C4-2B (cell line): ENCODE measurements around the gene MFAP4.

ENCODE experiments used
- H3K27ac ChIP-seq: fragments of 450-650 bp; 2 replicates; pipeline ENCODE4 v1.5.1; 2017
- ZFX ChIP-seq: fragments of 450-650 bp; IDR thresholded peaks from 2 replicates; pipeline ENCODE4 v1.6.1; 2017
- TF ChIP-seq, protein P1 (sequence below): fragments of 450-650 bp; conservative IDR thresholded peaks from 2 replicates; pipeline ENCODE4 v1.5.1; 2017; ENCODE audit warnings: mild to moderate bottlenecking

Gene MFAP4

DNA sequence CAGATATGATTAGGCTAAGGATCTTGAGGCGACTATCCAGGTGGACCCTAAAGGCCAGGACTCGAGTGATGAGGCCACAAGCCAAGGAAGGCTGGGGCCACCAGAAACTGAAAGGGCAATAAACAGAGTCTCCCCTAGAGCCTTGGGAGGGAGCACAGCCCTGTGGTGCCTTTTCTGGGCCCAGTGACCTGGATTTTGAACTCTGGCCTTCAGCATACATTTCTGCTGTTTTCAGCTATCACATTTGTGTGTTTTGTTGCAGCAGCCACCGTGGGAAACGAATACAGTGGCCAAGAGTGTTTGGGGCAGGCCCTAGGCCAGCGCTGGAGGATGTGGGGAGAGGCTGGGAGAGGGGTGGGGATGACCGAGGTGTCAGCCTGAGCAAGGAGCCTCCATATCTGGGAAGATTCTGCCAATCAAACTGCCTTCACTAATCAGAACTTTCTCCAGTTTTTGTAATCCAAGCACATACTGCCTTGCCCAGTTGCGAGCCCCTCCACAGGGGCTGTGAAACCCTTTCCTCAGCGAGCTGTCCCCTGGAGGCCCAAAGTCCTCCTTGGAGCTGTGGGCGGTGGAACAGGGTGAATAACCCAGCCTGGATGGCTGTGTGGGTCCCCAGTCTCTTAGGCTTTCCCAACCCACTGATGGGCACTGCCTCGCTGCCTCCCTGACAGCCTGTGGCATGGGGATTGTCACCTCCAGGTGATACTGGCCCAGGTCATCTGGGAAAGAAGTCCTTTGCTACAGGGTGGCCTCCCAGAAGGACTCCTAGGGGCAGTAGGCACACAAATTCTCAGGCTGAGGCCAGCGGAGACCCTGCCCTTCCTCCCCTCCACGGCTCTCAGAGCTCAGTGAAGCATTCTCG lies 41.3 kb downstream of the MFAP4 start:
- H3K27ac ChIP-seq, result no peak overlapping the region
- TF ChIP-seq, protein P1, sequence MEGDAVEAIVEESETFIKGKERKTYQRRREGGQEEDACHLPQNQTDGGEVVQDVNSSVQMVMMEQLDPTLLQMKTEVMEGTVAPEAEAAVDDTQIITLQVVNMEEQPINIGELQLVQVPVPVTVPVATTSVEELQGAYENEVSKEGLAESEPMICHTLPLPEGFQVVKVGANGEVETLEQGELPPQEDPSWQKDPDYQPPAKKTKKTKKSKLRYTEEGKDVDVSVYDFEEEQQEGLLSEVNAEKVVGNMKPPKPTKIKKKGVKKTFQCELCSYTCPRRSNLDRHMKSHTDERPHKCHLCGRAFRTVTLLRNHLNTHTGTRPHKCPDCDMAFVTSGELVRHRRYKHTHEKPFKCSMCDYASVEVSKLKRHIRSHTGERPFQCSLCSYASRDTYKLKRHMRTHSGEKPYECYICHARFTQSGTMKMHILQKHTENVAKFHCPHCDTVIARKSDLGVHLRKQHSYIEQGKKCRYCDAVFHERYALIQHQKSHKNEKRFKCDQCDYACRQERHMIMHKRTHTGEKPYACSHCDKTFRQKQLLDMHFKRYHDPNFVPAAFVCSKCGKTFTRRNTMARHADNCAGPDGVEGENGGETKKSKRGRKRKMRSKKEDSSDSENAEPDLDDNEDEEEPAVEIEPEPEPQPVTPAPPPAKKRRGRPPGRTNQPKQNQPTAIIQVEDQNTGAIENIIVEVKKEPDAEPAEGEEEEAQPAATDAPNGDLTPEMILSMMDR, result no peak
- no peak for TF ChIP-seq ZFX

DNA sequence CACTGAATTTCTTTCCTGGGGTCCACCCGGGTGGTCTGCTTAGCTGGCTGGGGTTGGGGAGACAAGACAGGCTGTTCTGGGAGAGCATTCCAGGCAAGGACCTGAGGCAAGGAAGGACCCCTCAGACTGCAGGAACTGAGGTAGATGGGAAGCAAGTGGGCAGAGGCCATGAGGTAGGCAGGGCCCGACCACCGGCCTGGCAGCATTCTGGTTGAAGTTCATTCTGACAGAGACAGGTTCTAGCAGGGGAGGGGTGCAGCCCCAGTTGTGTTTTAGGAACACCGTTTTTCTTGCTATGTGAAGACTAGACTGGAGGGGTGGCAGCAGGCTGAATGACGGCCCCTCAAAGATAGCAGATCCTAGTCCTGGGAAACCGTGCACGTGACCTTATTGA lies 41.9 kb downstream of the MFAP4 start:
- H3K27ac ChIP-seq, result no peak overlapping the region
- TF ChIP-seq, protein P1, result no peak
- no peak for TF ChIP-seq ZFX

DNA sequence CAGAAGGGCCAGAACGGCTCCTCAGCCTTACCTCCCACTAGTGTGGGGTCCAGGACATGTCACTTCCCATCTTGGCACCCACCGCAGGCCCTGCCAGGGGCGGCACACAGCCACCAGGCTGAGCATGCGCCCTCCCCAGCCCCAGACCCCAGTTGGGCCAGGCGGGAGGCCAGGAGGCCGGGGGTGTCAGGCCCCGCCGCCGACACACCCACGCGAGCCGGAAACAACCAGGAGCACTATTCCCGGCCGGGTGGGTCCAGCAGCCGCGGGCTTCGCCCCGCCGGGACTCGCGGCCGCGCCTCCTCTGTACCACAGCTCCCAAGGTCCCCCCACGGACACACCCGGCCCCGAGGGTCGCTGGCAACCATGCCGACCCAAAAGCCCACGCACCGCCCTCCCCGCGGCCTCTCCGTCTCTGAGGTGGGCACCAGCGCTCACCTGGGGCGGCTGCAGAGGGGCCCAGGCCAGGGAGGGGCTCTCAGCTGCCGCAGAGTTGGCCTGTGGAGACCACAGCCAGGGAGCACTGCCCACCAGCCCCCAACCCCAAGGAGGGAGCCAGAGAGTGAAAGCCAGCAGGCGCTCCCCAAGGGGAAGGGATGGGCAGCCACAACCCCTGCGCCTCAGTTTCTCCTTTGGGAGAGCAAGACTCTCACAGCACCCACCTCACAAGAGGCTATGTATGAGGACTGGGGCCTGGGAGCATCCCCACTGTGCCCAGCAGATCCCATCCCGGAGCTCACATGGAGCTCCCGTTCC lies 42.5 kb downstream of the MFAP4 start:
- no peak overlapping the region for H3K27ac ChIP-seq
- TF ChIP-seq, protein P1, result no peak
- TF ChIP-seq ZFX, result no peak

DNA sequence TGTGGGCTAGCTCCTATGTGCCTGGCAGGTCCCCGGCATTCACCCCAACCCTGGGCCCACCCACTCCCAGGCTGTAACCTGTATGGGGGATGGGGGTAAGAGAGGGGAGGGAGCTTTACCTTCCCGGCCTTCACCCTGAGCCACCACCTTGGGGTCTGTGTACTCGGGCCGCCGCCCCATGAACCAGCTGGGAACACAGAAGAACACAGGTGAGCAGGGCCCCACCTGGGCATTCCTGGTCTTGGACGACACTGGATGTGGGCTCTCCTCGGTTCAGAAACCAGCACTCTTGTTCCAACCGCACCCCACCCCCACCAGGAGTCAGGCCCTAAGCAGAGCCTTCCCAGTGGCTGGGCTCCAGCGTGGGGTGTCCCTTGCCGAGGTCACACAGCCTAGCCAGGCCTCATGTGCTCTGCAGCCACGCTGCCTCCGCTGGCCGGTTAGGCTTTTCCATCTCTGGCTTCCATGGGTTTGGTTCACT lies 43.3 kb downstream of the MFAP4 start:
- TF ChIP-seq, protein P1, result no peak
- no peak for TF ChIP-seq ZFX
- H3K27ac ChIP-seq, result no peak overlapping the region

DNA sequence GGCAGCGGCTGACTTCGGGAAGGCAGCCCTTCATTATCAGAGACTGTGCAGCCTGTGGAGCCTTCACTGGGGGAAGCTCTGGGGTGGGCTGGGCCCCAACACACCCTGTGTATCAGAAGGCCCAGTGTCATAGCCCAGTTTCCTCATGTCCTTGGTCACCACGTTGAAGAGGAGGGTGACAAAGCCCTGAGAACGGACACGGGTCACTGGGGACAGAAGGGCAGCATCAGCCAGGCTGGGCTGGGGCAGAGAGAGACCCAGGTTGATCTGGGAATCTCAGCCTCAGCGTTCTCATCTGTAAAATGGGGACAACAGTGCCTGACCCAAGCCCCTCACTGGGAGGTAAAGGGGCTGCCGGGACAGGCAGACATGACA lies 43.7 kb downstream of the MFAP4 start:
- no peak overlapping the region for H3K27ac ChIP-seq
- TF ChIP-seq, protein P1, result no peak
- no peak for TF ChIP-seq ZFX

DNA sequence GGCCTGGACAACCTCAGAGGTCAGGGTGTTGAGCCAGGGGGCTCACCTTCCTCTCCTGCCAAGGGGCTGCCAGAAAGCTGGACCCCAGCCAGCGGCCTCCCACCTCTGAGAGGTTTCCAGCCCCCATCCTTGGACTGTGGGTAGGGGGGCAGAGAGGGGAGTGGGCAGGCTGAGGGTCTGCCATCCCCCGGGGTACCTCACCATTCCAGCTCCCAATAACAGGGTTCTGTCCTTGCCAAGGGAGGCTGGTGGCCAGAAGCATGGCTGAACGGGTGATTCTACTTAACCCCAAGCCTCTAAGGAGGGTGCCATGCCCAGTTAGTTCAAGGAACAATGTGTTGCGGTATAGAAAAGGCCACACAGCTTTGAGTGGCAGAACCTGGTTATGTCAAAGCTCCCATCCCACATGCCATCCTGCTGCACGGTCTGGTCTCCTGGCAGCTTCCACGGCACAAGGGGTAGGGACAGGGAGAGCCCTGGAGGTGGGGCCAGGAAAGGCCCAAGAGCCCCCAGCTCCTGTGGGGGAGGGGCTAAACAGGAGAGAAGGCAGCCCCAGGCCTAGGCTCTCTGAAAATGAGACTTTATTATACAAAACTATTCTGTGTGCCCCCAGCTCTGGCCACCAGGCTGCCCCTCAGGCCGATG lies 44.3 kb downstream of the MFAP4 start:
- H3K27ac ChIP-seq, result no peak overlapping the region
- TF ChIP-seq, protein P1, result no peak
